HS-5 (cell line): ENCODE data around the gene RTL10.
A peak's percentile ranks its signal among the peaks of the same experiment; 100 is the strongest.

ENCODE experiments used
- DNase-seq: peaks from one replicate; pipeline ENCODE4 v3.0.0-alpha.2; 2012; ENCODE audit warnings: low read depth

RTL10 gene, protein sequence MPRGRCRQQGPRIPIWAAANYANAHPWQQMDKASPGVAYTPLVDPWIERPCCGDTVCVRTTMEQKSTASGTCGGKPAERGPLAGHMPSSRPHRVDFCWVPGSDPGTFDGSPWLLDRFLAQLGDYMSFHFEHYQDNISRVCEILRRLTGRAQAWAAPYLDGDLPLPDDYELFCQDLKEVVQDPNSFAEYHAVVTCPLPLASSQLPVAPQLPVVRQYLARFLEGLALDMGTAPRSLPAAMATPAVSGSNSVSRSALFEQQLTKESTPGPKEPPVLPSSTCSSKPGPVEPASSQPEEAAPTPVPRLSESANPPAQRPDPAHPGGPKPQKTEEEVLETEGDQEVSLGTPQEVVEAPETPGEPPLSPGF

DNA sequence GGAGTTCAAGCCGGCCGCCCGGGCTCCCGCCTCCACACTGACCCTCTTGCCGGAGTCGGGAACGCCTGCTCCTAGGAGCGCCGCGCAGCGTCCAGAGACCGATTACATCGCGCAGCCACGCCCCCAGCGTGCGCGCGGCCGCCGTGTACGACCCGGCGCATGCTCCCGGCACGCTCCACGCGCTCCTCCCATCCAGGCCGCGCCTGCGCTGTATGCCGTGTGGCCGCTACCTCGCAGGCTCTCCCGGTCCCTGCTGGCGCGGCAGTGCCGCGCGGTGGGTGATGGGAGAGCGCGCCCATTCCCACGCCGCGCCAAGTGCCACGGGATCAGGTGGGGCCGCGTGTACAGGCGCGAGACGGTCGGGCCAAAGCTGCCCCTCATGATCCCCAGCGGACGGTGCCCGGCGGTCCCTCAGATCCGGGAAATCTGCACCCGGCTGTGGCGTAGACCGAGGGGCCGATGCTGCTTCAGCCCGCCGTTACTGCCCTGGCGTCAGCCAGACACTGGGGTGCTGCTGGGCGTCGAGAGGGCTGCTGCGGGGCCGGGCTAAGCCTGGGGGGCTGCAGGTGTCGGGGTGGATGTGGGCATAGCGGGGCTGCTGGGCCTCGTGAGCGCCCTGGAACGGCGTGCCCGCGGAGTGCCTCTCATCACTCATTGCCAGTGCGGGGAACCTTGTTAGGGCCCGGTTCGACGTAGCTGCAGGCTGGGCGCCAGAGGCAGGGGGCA, at the start of gene RTL10, which contains the start of gene GNB1L:
TSS of gene RTL10 (minus strand) at position 97 of the 726 bp plus-strand sequence. CDS start 2,613 bp downstream, outside the sequence.
TSS of gene GNB1L (minus strand) at position 97 of the 726 bp plus-strand sequence. CDS start 33,519 bp downstream, outside the sequence.
- peak; percentile 81 for DNase-seq

- DNase-seq = no peak
Observed at GRCh38 chr22:19904174-19904856, 49.6 kb upstream of the RTL10 start.

DNA sequence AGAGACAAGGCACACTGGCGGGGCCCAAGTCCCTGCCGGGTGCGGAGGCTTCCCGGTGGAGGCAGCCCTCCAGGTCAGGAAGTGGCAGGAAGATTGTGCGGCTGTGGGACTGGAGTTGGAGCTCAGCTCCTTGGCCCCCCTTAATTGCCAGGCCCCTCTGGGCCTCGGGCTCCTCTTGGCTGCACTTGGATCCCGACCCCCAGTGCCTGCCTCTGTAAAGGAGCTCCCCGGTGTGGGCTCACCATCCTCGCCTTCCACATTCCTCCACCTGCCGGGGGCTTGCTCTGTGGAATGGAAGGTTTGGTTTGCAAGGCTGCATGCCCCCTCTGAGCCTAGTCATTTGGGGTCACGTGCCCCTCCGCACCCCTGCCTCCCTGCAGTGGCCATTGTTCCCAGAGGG, 48.8 kb upstream of the RTL10 start:
- DNase-seq = no peak

DNA sequence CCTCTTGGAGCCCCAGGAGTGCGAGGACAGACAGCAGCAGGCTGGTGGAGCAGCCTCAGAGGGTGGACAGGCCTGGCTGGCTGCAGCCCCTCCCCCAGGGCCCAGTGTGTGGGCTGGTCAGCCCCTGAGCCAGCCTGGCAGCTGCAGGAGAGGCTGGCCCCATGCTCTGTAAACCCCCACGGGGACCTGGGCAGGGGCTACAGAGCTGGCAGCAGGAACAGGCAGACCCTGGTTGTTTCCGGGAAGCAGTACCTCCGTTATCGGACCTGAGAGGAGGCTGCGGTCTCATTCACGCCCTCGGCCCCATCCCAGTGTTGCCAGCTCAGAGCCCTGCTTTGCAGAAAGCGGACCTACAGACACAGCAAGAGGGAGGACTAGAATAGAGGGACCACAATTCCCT, 48.4 kb upstream of the RTL10 start:
- DNase-seq = no peak

DNA sequence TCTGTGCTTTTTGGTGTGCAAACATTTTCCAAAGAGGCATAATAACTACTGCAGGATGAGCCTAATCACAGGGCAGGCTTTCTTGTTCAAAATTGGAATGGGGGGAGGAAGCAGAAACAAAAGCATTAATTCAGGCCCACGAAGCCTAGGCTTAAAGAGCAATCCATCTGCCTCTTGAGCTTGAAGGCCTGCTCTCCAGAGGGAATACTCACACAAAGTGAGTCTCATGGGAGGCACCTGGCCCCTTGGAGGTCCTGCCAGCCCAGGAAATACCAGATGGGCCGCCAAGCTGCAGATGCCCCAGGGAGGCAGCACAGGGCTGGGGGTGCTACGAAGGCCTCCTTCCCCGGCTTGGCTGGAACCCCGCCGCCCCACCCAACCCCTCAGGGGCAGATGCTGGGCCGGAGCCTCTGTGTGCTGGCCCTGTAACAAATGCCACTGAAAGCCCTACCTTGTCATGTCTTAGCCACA, 47.6 kb upstream of the RTL10 start:
- DNase-seq = no peak

DNA sequence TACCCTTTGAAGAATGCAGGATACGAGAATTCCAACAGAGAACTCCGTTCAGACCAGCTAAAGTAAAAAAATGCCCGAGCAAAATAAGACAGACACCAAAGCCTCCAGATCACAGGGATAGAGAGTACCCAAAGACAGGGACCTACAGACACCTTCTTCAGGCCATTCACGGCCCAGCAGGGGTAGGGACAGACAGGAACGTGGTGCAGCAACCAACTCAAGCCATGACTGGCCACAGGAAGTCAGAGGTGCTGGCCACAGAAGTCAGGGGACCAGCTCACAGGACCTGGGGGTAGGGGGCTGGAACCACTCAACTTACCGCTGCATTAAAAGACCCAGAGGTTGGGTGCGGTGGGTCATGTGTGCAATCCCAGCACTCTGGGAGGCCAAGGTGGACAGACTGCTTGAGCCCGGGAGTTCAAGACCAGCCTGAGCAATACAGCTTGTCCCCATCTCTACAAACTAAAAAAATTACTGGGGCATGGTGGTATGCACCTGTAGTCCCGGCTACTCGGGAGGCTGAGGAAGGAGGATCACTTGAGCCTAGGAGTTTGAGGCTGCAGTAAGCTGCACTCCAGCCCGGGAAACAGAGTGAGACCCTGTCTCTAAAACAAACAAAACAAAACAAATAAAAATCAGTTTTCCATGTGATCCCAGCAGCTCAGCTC, 47.0 kb upstream of the RTL10 start:
- no peak for DNase-seq

DNA sequence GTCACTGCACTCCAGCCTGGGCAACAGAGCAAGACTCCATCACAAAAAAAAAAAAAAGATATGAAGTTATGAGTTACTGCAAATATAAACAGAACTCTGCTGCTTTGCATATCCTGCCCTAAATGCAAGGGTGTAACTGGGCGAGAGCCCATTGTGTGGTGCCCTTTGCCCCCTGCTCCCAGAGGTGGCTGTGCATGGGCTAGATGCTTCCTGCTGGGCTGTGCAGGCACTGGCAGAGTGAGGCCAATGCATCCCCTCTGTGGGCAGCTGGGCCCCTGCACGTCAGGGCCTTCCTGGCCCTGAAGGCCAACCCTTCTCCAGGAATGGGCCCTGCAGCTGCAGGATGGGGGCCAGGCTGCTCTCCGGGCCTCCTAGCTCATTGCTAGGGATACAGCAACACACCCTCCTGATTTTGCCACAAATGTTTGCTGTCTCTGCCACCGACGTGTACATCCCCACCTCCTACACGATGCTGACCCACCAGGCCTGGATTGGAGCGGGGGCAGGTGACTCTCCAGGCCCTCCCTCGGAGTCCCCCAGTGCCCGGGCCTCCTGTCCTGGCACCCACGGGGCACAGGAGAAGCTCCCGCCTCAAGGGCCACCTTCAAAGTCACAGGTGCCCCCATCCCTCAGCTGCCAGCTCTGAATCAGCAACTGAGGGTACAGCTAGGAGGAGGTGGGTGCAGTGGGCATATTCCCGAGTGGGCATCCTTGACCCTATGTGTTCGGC, 46.2 kb upstream of the RTL10 start:
- no peak for DNase-seq

GRCh38 chr22:19898831-19899567, 44.3 kb upstream of the RTL10 start:
- DNase-seq = no peak

- DNase-seq = no peak
Observed at GRCh38 chr22:19898145-19898544, 43.5 kb upstream of the RTL10 start.

DNA sequence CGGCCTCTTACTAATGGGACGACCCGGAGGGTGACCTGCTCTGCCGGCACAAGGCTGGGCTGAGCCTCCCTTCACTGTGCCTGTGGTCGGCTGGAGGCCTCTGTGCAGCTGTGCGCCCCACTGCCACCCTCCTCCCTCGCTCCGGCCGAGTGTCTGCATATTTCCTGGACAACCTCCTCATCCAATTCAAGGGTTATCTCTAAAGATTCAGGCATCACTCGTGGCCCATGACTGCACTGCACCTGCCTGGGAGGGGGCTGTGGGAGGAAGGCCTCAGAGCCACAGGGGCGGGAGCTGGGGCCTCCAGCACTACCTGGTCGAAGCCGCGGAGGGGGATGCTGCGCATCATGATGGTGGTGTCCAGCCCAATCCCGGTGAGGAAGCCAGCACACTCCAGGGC, 43.1 kb upstream of the RTL10 start:
- no peak for DNase-seq

- no peak for DNase-seq
Observed at GRCh38 chr22:19896665-19897355, 42.1 kb upstream of the RTL10 start.

GRCh38 chr22:19895160-19895849, 40.6 kb upstream of the RTL10 start:
- DNase-seq = no peak

DNA sequence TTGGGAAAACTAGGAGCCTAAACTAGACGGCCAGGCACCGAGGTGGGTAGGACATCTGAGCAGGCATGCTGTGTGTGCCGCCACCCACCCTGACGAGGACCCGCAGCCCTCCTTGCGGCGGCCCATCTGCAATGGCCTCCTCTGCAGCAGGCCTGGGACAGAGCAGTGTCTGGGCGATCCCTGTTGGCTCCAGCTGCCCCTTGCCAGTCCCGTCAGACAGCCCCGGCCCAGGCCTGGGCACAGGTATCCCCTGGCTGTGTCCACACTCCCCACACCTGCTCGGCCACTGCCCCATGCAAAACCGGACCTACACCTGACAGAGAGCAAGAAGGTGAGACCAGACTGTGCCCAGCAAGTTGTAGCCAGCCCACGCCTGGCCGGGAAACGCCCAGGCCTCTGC, 38.7 kb upstream of the RTL10 start:
- no peak for DNase-seq

DNA sequence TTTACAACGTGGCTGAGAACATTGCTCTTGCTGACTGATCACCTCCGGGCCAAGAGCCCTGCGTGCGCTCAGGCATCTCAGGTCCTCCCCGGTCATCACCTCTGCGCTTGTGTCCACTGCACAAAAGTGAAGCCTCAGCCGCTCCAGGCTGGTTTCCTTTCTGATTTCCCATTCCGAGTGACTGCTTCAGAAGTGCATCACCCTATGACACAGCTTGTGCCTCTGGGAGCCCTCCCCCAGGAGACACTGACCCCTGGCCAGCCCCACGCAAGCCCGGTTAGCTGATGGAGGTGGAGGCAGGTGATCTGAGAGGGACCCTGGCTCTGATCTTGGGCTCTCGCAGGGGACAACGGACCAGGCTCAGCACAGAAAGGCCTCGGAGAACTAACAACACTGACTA, 38.3 kb upstream of the RTL10 start:
- DNase-seq = no peak

GRCh38 chr22:19892257-19892879, 37.7 kb upstream of the RTL10 start:
- no peak for DNase-seq

- peak; percentile 73 for DNase-seq
Observed at GRCh38 chr22:19891317-19892256, 36.9 kb upstream of the RTL10 start.

DNA sequence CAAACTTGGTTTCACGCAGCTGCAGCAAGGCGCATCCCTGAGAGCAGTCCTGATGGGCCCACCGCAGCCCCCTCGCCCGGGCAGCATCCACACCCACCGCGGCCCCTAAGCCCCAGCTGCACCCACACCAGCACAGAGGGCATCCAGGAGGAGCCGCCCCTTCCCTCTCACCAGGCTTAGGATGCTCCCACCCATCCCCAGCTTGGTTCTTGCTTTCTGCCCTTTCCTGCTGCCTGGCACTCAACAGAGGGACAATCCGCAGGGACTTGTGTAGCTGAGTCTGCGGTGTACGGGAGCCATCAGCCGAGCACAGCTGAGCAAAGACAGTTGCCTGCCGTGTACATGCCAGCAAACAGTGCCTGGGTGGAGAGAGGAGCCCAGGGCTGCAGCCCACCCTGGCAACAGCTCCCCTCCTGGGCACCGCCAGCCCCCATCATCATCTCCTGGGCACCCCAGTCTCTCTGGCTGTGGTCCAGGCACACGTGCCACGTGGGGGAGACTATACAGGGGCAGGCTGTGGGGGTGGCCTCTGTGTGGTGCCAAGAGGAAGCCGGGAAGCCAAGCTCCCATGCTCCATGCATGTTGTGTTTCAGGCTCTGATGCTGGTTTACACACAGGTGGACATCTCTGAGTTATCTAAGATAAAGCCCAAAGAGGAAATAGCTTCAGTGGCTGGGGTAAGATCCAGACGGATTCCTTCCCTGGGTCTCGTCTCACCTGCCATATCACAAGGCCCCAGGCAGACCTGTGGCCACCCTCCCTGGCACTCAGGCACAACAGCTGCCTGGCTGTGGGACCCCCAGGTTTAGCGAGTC, 36.0 kb upstream of the RTL10 start:
- DNase-seq = no peak
